ENCODE measurements around the gene TFDP1. TPM values are rescaled to one million over a fixed set of nuclear protein-coding genes. Genes with fewer than 3 reads are reported as not detected.

TFDP1 gene
- total RNA-seq, 1 experiment from 2014 or later: 31.4 TPM

GRCh38 chr13:113567681-113568080 lies 16.9 kb upstream of the TFDP1 start:
- intact Hi-C loops (cut with micrococcal nuclease; ENCODE audit: unreplicated experiment): no loop called here
- Mint-ChIP-seq H3K27me3 (ENCODE audit: unreplicated experiment) (peaks cover 15% of the 10 kb centered on the region), H3K27ac (ENCODE audit: unreplicated experiment) (no peak overlapping the region), H3K36me3 (ENCODE audit: insufficient read depth, unreplicated experiment) (no peaks in the 10 kb centered on the region), H3K4me1 (ENCODE audit: low read depth, unreplicated experiment) (no peaks in the 10 kb centered on the region), H3K9me3 (ENCODE audit: low read depth, unreplicated experiment) (no peaks in the 10 kb centered on the region), H3K4me3 (ENCODE audit: low read depth, unreplicated experiment) (no peak overlapping the region)
- TF ChIP-seq, protein P1, sequence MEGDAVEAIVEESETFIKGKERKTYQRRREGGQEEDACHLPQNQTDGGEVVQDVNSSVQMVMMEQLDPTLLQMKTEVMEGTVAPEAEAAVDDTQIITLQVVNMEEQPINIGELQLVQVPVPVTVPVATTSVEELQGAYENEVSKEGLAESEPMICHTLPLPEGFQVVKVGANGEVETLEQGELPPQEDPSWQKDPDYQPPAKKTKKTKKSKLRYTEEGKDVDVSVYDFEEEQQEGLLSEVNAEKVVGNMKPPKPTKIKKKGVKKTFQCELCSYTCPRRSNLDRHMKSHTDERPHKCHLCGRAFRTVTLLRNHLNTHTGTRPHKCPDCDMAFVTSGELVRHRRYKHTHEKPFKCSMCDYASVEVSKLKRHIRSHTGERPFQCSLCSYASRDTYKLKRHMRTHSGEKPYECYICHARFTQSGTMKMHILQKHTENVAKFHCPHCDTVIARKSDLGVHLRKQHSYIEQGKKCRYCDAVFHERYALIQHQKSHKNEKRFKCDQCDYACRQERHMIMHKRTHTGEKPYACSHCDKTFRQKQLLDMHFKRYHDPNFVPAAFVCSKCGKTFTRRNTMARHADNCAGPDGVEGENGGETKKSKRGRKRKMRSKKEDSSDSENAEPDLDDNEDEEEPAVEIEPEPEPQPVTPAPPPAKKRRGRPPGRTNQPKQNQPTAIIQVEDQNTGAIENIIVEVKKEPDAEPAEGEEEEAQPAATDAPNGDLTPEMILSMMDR (IDR thresholded peaks at IDR 0.05; ENCODE audit: unreplicated experiment): no peak
- CTCF ChIA-PET: no interaction called here
- BruUV-seq (replicated peaks): no TSS peak
- no peak for DNase-seq

- CTCF ChIA-PET: no interaction called here
These were observed 11.5 kb upstream of the TFDP1 start for GRCh38 chr13:113573065-113573464.

DNA sequence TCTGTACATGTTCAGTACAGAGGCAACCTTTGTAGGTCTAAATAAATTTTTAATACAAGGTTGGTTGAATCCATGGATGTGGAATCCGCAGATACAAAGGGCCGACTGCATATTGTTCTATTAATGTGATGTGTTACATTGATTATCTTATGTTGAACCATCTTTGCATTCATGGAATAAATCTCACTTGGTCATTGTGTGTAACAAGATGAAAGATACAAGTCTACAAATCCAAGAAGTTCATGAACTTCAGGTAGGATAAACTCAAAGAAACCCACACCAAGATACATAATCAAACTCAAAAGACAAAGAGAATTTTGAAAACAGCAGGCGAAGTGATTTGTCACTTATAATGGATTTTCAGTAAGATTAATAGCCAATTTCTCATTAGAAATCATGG lies 8.0 kb upstream of the TFDP1 start:
- TF ChIP-seq, protein P1 (IDR thresholded peaks at IDR 0.05; ENCODE audit: unreplicated experiment): no peak
- Mint-ChIP-seq H3K27ac (ENCODE audit: unreplicated experiment) (no peak overlapping the region), H3K4me1 (ENCODE audit: low read depth, unreplicated experiment) (no peaks in the 10 kb centered on the region), H3K27me3 (ENCODE audit: unreplicated experiment) (no peaks in the 10 kb centered on the region), H3K9me3 (ENCODE audit: low read depth, unreplicated experiment) (no peaks in the 10 kb centered on the region), H3K4me3 (ENCODE audit: low read depth, unreplicated experiment) (no peak overlapping the region), H3K36me3 (ENCODE audit: insufficient read depth, unreplicated experiment) (no peaks in the 10 kb centered on the region)
- no peak for DNase-seq
- BruUV-seq (replicated peaks): no TSS peak
- intact Hi-C loops (cut with micrococcal nuclease; ENCODE audit: unreplicated experiment): no loop called here
- CTCF ChIA-PET: no interaction called here

More at GRCh38 chr13:113573065-113573464, 11.5 kb upstream of the TFDP1 start:
- no peaks in the 10 kb centered on the region for H3K27me3 Mint-ChIP-seq (ENCODE audit: unreplicated experiment)
- H3K27ac Mint-ChIP-seq (ENCODE audit: unreplicated experiment): no peak overlapping the region
- DNase-seq: no peak
- H3K4me3 Mint-ChIP-seq (ENCODE audit: low read depth, unreplicated experiment): no peak overlapping the region
- intact Hi-C loops (cut with micrococcal nuclease; ENCODE audit: unreplicated experiment): no loop called here
- no peaks in the 10 kb centered on the region for H3K4me1 Mint-ChIP-seq (ENCODE audit: low read depth, unreplicated experiment)
- TF ChIP-seq, protein P1 (IDR thresholded peaks at IDR 0.05; ENCODE audit: unreplicated experiment): no peak
- no TSS peak for BruUV-seq (replicated peaks)
- H3K9me3 Mint-ChIP-seq (ENCODE audit: low read depth, unreplicated experiment): no peaks in the 10 kb centered on the region
- H3K36me3 Mint-ChIP-seq (ENCODE audit: insufficient read depth, unreplicated experiment): no peaks in the 10 kb centered on the region

GRCh38 chr13:113577881-113578435 lies 6.6 kb upstream of the TFDP1 start:
- no TSS peak for BruUV-seq (replicated peaks)
- CTCF ChIA-PET: no interaction called here
- no peak for DNase-seq
- H3K4me1 Mint-ChIP-seq (ENCODE audit: low read depth, unreplicated experiment): no peaks in the 10 kb centered on the region
- no peaks in the 10 kb centered on the region for H3K27me3 Mint-ChIP-seq (ENCODE audit: unreplicated experiment)
- no peak overlapping the region for H3K4me3 Mint-ChIP-seq (ENCODE audit: low read depth, unreplicated experiment)
- no peaks in the 10 kb centered on the region for H3K9me3 Mint-ChIP-seq (ENCODE audit: low read depth, unreplicated experiment)
- TF ChIP-seq, protein P1 (IDR thresholded peaks at IDR 0.05; ENCODE audit: unreplicated experiment): no peak
- no peak overlapping the region for H3K27ac Mint-ChIP-seq (ENCODE audit: unreplicated experiment)
- intact Hi-C loops (cut with micrococcal nuclease; ENCODE audit: unreplicated experiment): no loop called here
- H3K36me3 Mint-ChIP-seq (ENCODE audit: insufficient read depth, unreplicated experiment): no peaks in the 10 kb centered on the region

All from Calu3 (cell line).